Neutrophil (primary cell): ENCODE results near the gene WNT11.

Experiments
- H3K27ac ChIP-seq: fragments of 200-600 bp; sonication (generic); 2 replicates; pipeline ENCODE4 v1.5.1; 2016; ENCODE audit warnings: mild to moderate bottlenecking, moderate library complexity
- H3K27me3 ChIP-seq: fragments of 200-600 bp; sonication (generic); 2 replicates; pipeline ENCODE4 v1.6.0; 2016; ENCODE audit warnings: mild to moderate bottlenecking
- H3K36me3 ChIP-seq: fragments of 200-600 bp; sonication (generic); 2 replicates; pipeline ENCODE4 v1.5.1; 2017
- H3K4me1 ChIP-seq, 2 experiments: fragments of 200-600 bp in 1 of 2; sonication (generic) in 1 of 2; 1 replicate in 1 of 2; 2 replicates in 1 of 2; pipeline versions ENCODE4 v1.5.1 to v1.6.1; 2013 to 2016; ENCODE audit warnings: low read depth in 1 of 2, low read length in 1 of 2, mild to moderate bottlenecking in 1 of 2, moderate library complexity in 1 of 2; ENCODE audit not compliant: control insufficient read depth in 1 of 2, insufficient read depth in 1 of 2
- H3K4me3 ChIP-seq, 2 experiments: fragments of 200-600 bp in 1 of 2; sonication (generic) in 1 of 2; 1 replicate in 1 of 2; 2 replicates in 1 of 2; pipeline ENCODE4 v1.5.1; 2013 to 2016; ENCODE audit warnings: low read depth in 1 of 2, low read length in 1 of 2, mild to moderate bottlenecking in 1 of 2, moderate library complexity in 1 of 2
- H3K9me3 ChIP-seq: fragments of 200-600 bp; sonication (generic); 2 replicates; pipeline ENCODE4 v1.5.1; 2016
- CTCF ChIP-seq: fragments of 200-600 bp; sonication (generic); IDR thresholded peaks from 2 replicates; pipeline ENCODE4 v1.5.1; 2016; ENCODE audit warnings: antibody characterized with exemption

The WNT11 gene

GRCh38 chr11:76190376-76190775 lies 15.9 kb downstream of the WNT11 start:
- Histone ChIP-seq H3K4me1 (no peaks in the 10 kb centered on the region), H3K36me3 (no peaks in the 10 kb centered on the region), H3K4me3 (no peak overlapping the region), H3K9me3 (no peaks in the 10 kb centered on the region), H3K27me3 (no peaks in the 10 kb centered on the region), H3K27ac (no peak overlapping the region)
- TF ChIP-seq CTCF, result no peak

- Histone ChIP-seq H3K4me1 (no peaks in the 10 kb centered on the region), H3K9me3 (no peaks in the 10 kb centered on the region), H3K36me3 (no peaks in the 10 kb centered on the region), H3K27ac (no peak overlapping the region), H3K4me3 (no peak overlapping the region), H3K27me3 (no peaks in the 10 kb centered on the region)
- no peak for TF ChIP-seq CTCF
Measured at GRCh38 chr11:76189682-76190081, 16.6 kb downstream of the WNT11 start.

GRCh38 chr11:76188873-76189272 lies 17.4 kb downstream of the WNT11 start:
- no peak overlapping the region for H3K27ac ChIP-seq
- H3K27me3 ChIP-seq, result no peaks in the 10 kb centered on the region
- H3K36me3 ChIP-seq, result no peaks in the 10 kb centered on the region
- no peaks in the 10 kb centered on the region for H3K9me3 ChIP-seq
- H3K4me1 ChIP-seq, result no peaks in the 10 kb centered on the region
- no peak overlapping the region for H3K4me3 ChIP-seq
- TF ChIP-seq CTCF, result no peak

GRCh38 chr11:76186776-76187279 lies 19.5 kb downstream of the WNT11 start:
- no peak overlapping the region for H3K27ac ChIP-seq
- H3K27me3 ChIP-seq, result no peaks in the 10 kb centered on the region
- H3K9me3 ChIP-seq, result no peaks in the 10 kb centered on the region
- no peak overlapping the region for H3K4me3 ChIP-seq
- TF ChIP-seq CTCF, result no peak
- H3K4me1 ChIP-seq, result no peaks in the 10 kb centered on the region
- no peaks in the 10 kb centered on the region for H3K36me3 ChIP-seq

- Histone ChIP-seq H3K27me3 (no peaks in the 10 kb centered on the region), H3K9me3 (no peaks in the 10 kb centered on the region), H3K36me3 (no peaks in the 10 kb centered on the region), H3K4me3 (no peak overlapping the region), H3K27ac (no peak overlapping the region), H3K4me1 (no peaks in the 10 kb centered on the region)
- no peak for TF ChIP-seq CTCF
Measured at GRCh38 chr11:76185931-76186401, 20.3 kb downstream of the WNT11 start.

- H3K27me3 ChIP-seq, result no peaks in the 10 kb centered on the region
- H3K9me3 ChIP-seq, result no peaks in the 10 kb centered on the region
- H3K27ac ChIP-seq, result no peak overlapping the region
- no peaks in the 10 kb centered on the region for H3K36me3 ChIP-seq
- no peak overlapping the region for H3K4me3 ChIP-seq
- TF ChIP-seq CTCF, result no peak
- no peaks in the 10 kb centered on the region for H3K4me1 ChIP-seq
Measured at GRCh38 chr11:76185511-76185910, 20.8 kb downstream of the WNT11 start.
